Dendritic cell treated with granulocyte-macrophage colony-stimulating factor and Interleukin-4, amounts not matched to agents 40 ng/mL and 50 ng/mL, for 4 days (primary cell): ENCODE measurements around the gene LGALS9C.
"Not testable (repeated sequence)": the region's sequence is repeated elsewhere in the genome, so short reads cannot be mapped to it uniquely, and the experiment has no call there.

ENCODE experiments used
- H3K27ac Mint-ChIP-seq: one replicate; pipeline ENCODE4 v1.8.0; 2022; ENCODE audit warnings: mild to moderate bottlenecking, mixed read lengths
- H3K27me3 Mint-ChIP-seq: one replicate; pipeline ENCODE4 v1.8.0; 2022; ENCODE audit warnings: mild to moderate bottlenecking, mixed read lengths
- H3K36me3 Mint-ChIP-seq: one replicate; pipeline ENCODE4 v1.8.0; 2022; ENCODE audit warnings: low read depth, mixed read lengths
- H3K4me1 Mint-ChIP-seq: one replicate; pipeline ENCODE4 v1.8.0; 2022; ENCODE audit warnings: low read depth, mixed read lengths
- H3K4me3 Mint-ChIP-seq: one replicate; pipeline ENCODE4 v1.8.0; 2022; ENCODE audit warnings: mild to moderate bottlenecking, moderate library complexity, mixed read lengths
- H3K9me3 Mint-ChIP-seq: one replicate; pipeline ENCODE4 v1.8.0; 2022; ENCODE audit warnings: mixed read lengths
- intact Hi-C: fragments of 100-400 bp; cut with micrococcal nuclease; formaldehyde crosslinking; loops from one replicate; pipeline ENCODE4 v1.15.0; 2022

Gene LGALS9C

GRCh38 chr17:18476508-18477308 lies at the start of gene LGALS9C:
Gene LGALS9C (plus strand): TSS chr17:18476789. CDS start chr17:18476855, 66 bp downstream.
- H3K4me3 Mint-ChIP-seq, intact Hi-C loops, H3K4me1 Mint-ChIP-seq, H3K27me3 Mint-ChIP-seq, H3K9me3 Mint-ChIP-seq, H3K27ac Mint-ChIP-seq, H3K36me3 Mint-ChIP-seq: not testable (repeated sequence)

DNA sequence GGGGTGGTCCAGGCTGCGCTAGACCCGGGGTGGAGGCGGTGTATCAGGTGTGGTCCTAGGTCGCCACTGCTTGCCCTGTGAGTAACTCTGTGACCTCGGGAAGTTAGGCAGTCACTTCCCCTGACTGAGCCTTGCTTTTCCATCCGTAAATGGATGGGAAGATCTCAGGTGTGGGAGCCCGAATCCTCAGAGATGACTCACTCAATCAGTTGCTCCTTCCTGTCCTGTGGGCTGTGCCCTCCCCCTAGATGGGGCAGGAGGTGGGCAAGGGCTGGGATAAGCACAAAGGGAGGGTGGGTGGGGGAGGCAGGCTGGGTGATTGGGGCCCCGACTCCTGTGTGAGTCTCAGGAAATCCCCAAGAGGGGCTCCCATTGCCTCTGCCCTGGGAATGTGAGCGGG lies 44.4 kb upstream of the LGALS9C start:
- intact Hi-C loops, H3K27me3 Mint-ChIP-seq, H3K36me3 Mint-ChIP-seq, H3K4me1 Mint-ChIP-seq, H3K4me3 Mint-ChIP-seq, H3K9me3 Mint-ChIP-seq, H3K27ac Mint-ChIP-seq: not testable (repeated sequence)

- H3K36me3 Mint-ChIP-seq, H3K4me3 Mint-ChIP-seq, H3K27ac Mint-ChIP-seq, intact Hi-C loops, H3K9me3 Mint-ChIP-seq, H3K4me1 Mint-ChIP-seq, H3K27me3 Mint-ChIP-seq: not testable (repeated sequence)
These were observed 37.1 kb upstream of the LGALS9C start for GRCh38 chr17:18439465-18439870.

DNA sequence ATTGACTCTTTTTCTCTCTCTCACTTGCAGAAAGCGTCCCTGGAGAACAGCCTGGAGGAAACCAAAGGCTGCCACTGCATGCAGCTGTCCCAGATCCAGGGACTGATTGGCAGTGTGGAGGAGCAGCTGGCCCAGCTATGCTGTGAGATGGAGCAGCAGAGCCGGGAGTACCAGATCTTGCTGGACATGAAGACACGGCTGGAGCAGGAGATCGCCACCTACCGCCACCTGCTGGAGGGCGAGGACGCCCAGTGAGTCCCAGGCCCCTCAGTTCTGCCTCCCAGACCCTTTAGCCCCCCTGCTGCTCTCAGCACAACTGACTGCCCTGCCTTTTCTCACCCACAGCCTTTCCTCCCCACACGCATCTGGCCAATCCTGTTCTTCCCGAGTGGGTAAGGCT lies 34.5 kb upstream of the LGALS9C start:
- H3K4me1 Mint-ChIP-seq, H3K9me3 Mint-ChIP-seq, H3K4me3 Mint-ChIP-seq, intact Hi-C loops, H3K27ac Mint-ChIP-seq, H3K36me3 Mint-ChIP-seq, H3K27me3 Mint-ChIP-seq: not testable (repeated sequence)

DNA sequence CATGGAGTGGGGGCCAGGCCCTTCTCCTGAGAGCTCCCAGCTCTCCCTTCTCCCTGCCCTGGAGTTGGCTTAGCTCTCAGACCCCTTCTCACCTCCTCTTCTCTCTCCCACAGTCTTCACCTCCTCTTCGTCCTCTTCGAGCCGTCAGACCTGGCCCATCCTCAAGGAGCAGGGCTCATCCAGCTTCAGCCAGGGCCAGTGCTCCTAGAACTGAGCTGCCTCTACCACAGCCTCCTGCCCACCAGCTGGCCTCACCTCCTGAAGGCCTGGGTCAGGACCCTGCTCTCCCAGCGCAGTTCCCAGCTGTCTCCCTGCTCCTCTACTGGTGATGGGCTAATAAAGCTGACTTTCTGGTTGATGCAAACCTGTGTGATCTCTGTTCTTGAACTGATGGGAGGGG lies 34.1 kb upstream of the LGALS9C start:
- H3K4me3 Mint-ChIP-seq, H3K4me1 Mint-ChIP-seq, intact Hi-C loops, H3K9me3 Mint-ChIP-seq, H3K27ac Mint-ChIP-seq, H3K36me3 Mint-ChIP-seq, H3K27me3 Mint-ChIP-seq: not testable (repeated sequence)

DNA sequence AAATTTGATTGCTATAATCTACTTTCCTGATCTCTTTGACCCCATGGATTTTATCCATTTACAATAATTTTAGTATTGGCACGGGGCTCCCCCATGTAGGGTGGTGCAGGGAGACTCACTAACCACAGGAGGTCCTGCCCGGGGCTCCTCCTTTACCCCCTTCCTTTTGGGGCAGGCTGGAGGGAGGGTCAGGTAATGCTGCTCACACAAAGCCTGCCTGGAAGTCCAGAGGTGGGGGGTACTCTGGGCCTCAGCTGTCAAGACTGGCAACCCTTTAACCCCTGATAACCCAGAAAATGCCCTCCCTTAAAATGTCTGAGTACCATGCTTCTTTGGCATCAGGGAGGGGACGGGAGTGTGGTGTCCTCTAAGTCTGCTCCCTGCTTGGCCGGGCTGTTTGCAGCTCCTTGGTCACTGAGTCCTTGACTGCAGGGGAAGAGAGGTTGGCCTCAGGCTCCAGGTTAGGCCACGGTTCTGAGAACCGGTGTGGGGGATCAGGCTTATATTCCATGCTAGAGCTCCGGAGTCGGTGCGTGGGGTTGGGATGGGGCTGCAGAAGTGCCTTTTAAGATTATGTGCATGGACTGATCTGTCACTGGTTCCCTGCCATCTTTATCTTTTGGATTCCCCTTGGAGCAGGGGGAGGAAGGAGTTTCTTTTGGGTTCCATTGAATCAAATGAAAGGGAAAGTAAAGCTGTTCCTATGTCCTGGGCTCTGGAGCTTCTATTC lies 28.9 kb upstream of the LGALS9C start:
- H3K4me1 Mint-ChIP-seq, H3K9me3 Mint-ChIP-seq, H3K4me3 Mint-ChIP-seq, H3K27ac Mint-ChIP-seq, intact Hi-C loops, H3K27me3 Mint-ChIP-seq, H3K36me3 Mint-ChIP-seq: not testable (repeated sequence)

DNA sequence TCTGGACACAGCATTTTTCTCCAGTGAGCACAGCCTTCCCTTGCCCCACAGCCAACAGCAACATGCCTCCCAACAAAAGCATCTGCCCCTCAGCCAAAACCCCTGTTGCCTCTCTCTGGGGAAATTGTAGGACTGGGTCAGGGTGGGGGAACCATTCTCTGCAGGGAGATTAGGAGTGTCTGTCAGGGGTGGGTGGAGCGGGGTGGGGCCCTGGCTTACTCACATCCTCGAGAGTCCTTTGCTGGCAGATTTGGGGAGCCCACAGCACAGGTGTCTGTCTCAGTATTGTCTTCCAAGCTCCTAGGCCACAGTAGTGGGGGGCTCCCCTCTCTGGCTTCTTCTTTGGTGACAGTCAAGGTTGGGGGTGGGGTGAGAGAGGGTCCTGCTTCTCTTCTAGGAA lies 28.3 kb upstream of the LGALS9C start:
- H3K27ac Mint-ChIP-seq, H3K36me3 Mint-ChIP-seq, H3K9me3 Mint-ChIP-seq, H3K4me3 Mint-ChIP-seq, H3K4me1 Mint-ChIP-seq, H3K27me3 Mint-ChIP-seq, intact Hi-C loops: not testable (repeated sequence)

- H3K4me1 Mint-ChIP-seq, H3K36me3 Mint-ChIP-seq, H3K27me3 Mint-ChIP-seq, H3K27ac Mint-ChIP-seq, H3K4me3 Mint-ChIP-seq, intact Hi-C loops, H3K9me3 Mint-ChIP-seq: not testable (repeated sequence)
These were observed 26.8 kb upstream of the LGALS9C start for GRCh38 chr17:18449833-18450232.

- H3K36me3 Mint-ChIP-seq, H3K27ac Mint-ChIP-seq, H3K9me3 Mint-ChIP-seq, intact Hi-C loops, H3K4me1 Mint-ChIP-seq, H3K27me3 Mint-ChIP-seq, H3K4me3 Mint-ChIP-seq: not testable (repeated sequence)
These were observed 25.6 kb upstream of the LGALS9C start for GRCh38 chr17:18450998-18451397.

DNA sequence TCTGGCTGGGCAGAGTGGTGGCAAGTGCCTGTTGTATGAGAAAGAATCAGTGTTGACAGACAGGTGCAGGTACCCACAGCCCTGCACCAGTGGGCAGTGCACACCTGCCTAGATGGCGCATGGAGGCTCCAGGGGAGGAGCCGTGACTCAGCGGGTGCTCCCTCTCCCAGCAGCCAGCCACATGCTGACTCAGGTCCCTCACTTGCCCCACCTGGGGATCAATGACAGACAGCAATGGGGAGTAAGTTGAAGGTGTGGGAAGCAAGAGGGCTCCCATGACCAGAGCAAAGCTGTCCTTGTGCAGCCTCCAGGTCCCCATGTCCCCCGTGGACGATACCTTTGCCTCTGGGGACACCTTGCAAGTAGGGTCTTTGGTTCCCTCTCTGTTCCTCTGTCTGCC lies 24.6 kb upstream of the LGALS9C start:
- intact Hi-C loops, H3K4me3 Mint-ChIP-seq, H3K4me1 Mint-ChIP-seq, H3K27me3 Mint-ChIP-seq, H3K27ac Mint-ChIP-seq, H3K9me3 Mint-ChIP-seq, H3K36me3 Mint-ChIP-seq: not testable (repeated sequence)

DNA sequence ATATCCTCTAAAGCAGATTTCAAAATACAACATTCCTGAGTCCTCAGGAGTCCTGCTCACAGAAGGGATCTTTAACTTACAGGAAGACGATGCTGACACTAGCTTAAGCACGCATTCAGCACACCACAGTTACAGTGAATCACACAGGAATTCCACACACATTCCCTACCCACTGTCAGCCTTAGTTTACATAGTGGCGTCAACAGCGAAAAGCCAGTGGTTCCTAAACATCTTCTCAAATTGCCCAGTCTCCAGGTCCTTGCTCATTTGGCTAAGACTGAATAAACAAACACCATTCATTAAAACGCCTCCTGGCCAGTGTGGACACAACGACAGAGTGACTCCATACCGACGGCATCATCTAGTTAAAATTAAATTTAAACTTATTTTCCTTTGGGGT lies 17.6 kb upstream of the LGALS9C start:
- H3K27me3 Mint-ChIP-seq, intact Hi-C loops, H3K9me3 Mint-ChIP-seq, H3K27ac Mint-ChIP-seq, H3K4me3 Mint-ChIP-seq, H3K4me1 Mint-ChIP-seq, H3K36me3 Mint-ChIP-seq: not testable (repeated sequence)

DNA sequence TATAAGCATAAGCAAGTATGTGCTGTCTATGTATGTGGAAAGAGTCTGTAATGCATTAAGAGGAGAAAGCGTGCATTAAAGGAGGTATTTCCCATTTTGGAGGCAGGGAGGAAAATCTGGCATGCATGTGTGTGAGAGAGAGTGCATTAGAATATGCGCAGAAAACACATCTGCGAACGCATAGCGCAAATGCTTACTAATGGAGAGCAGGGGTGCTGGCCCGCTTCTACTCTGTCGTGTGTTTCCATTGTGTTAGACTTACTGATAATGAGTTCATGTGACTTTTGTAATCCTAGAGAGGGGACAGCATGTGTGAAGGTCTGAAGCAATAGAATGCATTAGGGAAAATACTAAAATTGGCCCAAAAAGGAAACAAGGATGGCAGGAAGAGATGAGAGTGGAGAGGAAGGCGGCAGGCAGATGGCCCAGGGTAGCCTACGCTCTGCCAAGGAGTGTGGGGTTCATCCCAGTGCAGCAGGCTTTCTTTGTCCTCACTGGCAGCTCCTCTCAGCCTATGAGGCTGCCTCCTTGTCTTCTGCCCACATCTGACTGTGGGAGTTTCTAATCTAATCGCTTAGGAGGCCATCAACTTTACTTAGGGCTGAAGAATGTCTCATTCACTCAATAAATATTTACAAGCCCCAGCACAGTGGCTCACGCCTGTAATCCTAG lies 12.6 kb upstream of the LGALS9C start:
- H3K36me3 Mint-ChIP-seq, H3K9me3 Mint-ChIP-seq, H3K4me1 Mint-ChIP-seq, intact Hi-C loops, H3K27me3 Mint-ChIP-seq, H3K4me3 Mint-ChIP-seq, H3K27ac Mint-ChIP-seq: not testable (repeated sequence)

DNA sequence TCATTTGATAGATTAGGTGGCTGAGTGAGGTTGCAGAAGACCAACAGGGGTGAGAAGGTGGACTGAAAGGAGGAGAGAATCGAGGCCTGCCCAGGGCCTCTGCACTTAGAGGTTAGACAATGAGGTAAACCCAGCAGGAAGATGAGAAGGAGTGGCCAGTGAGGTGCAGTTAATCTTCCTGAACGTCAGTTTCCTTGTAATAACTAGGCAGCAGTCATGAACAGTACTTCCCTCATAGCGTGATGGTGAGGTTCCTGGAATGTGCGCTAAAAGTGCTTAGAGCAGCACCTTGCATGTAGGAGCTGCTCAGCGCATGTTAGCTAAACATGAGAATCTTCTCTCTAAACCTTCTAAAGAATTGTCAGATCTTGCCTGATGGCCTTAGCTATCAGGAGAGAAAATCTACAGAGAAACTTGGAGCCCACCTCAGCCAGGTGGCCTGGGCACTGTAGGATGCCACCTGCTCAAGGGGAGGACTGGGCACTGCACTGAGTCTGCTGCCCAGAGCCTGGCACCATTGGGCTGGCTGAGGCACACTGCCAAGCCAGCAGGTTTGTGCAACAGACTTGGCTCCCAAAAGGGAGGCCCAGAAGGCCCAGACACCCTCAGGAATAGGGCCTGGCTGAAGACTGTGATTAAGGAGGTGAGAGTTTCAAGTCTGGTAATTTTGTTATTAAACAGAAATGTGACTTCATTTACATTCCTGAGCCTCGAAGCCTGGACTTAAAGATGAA lies 10.2 kb upstream of the LGALS9C start:
- H3K27me3 Mint-ChIP-seq, H3K9me3 Mint-ChIP-seq, H3K36me3 Mint-ChIP-seq, H3K4me3 Mint-ChIP-seq, intact Hi-C loops, H3K4me1 Mint-ChIP-seq, H3K27ac Mint-ChIP-seq: not testable (repeated sequence)

- H3K4me3 Mint-ChIP-seq, H3K27ac Mint-ChIP-seq, H3K4me1 Mint-ChIP-seq, H3K36me3 Mint-ChIP-seq, H3K27me3 Mint-ChIP-seq, H3K9me3 Mint-ChIP-seq, intact Hi-C loops: not testable (repeated sequence)
These were observed 9.6 kb upstream of the LGALS9C start for GRCh38 chr17:18467001-18467400.
